Stimulated activated naive CD8-positive, alpha-beta T cell treated with anti-CD3 and anti-CD28 coated beads, Interleukin-15, amount 100 ng/mL, for 72 hours (primary cell): ENCODE measurements around the gene ZBTB20.
"Not testable (repeated sequence)": the region's sequence is repeated elsewhere in the genome, so short reads cannot be mapped to it uniquely, and the experiment has no call there.

Source experiments
- ATAC-seq: fragments of 150-1000 bp; cut with Tn5 transposase; 2 replicates; pipeline ENCODE4 v1.10.0; 2021; ENCODE audit warnings: mild to moderate bottlenecking, moderate library complexity
- DNase-seq, 2 donors: peaks; one replicate each; pipeline ENCODE4 v3.0.0; 2021 to 2022
- H3K27ac Mint-ChIP-seq, 2 donors: one replicate each; pipeline ENCODE4 v1.8.0; 2022; ENCODE audit warnings: mild to moderate bottlenecking in 2 of 2, mixed read lengths in 2 of 2, moderate library complexity in 2 of 2
- H3K27me3 Mint-ChIP-seq: one replicate; pipeline ENCODE4 v1.8.0; 2022; ENCODE audit warnings: mixed read lengths
- H3K4me1 Mint-ChIP-seq: one replicate; pipeline ENCODE4 v1.8.0; 2022; ENCODE audit warnings: mild to moderate bottlenecking, mixed read lengths
- H3K4me3 Mint-ChIP-seq, 2 donors: one replicate each; pipeline ENCODE4 v1.8.0; 2022; ENCODE audit warnings: mild to moderate bottlenecking in 2 of 2, mixed read lengths in 2 of 2, moderate library complexity in 1 of 2
- H3K9me3 Mint-ChIP-seq, 2 donors: one replicate each; pipeline ENCODE4 v1.8.0; 2022; ENCODE audit warnings: mixed read lengths in 2 of 2

Gene ZBTB20

DNA sequence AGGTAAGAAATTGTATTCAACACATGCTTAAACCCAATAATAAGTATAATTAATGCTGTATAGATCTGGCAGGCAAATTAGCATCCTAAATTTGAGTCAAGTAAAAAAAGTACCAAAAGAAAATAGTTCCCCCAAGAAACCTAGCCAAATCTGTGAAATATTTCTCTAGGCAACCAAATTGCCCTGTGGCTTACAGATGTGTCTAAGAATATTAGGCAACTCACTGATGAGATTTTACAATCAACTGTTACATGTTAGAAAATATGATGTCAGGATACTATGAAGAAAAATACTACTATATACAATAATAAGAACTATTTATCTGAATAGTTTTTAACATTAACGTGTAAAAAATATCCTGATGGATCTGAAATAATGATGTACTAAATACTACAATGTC, 456.2 kb downstream of the ZBTB20 start:
- Mint-ChIP-seq H3K4me3 (no peak overlapping the region), H3K4me1 (peaks cover 34% of the 10 kb centered on the region), H3K27me3 (no peaks in the 10 kb centered on the region), H3K9me3 (no peaks in the 10 kb centered on the region), H3K27ac (no peak overlapping the region)
- no peak for ATAC-seq
- no peak for DNase-seq

DNA sequence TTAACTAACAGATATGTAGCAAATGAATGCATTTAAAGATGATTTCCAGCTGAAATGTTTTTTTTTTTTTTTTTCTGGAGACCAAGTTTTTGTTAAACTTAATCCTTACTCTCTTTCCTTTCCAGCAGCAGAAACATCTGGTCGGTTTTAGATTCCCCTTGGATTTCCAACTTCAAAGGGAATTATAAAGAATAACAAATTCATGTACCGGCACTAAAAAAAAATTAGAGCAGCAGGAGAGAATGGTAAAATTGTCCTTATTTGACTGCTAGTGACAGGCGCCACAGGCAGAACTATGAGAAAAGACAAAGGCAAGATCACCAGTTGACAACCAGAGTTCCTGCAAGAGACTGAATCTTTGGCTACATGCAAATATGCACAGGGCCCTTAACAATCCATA, 459.9 kb downstream of the ZBTB20 start:
- Mint-ChIP-seq H3K4me1 (peaks cover 27% of the 10 kb centered on the region), H3K27ac (no peak overlapping the region), H3K4me3 (no peak overlapping the region), H3K9me3 (no peaks in the 10 kb centered on the region), H3K27me3 (no peaks in the 10 kb centered on the region)
- ATAC-seq (no peak), DNase-seq (no peak)

GRCh38 chr3:114686621-114687020, 460.5 kb downstream of the ZBTB20 start:
- ATAC-seq = no peak
- Mint-ChIP-seq H3K9me3 (no peaks in the 10 kb centered on the region), H3K4me3 (peak overlapping the region; percentile 35 to 37), H3K27ac (no peak overlapping the region), H3K4me1 (peaks cover 22% of the 10 kb centered on the region), H3K27me3 (no peaks in the 10 kb centered on the region)
- no peak for DNase-seq

DNA sequence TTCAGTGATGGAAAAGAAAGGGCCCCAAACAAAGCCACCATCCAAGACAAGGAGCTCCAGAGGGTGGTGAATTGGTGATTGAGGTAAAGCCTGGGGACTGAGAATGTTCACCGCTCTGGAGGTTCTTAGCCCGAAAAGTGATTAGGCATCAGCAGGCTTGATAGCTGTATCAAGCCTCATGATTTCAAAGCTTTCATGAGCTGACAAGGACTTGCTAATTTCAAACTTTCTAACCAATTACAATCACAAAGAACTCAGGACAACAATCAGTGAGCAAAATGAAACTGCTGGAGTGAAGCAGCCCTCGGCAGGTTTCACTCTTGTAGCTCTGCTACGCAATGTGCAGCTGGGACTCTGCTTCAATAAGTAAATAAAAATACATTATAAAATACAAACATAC, 461.9 kb downstream of the ZBTB20 start:
- ATAC-seq = no peak
- H3K27ac Mint-ChIP-seq = no peak overlapping the region
- no peaks in the 10 kb centered on the region for H3K27me3 Mint-ChIP-seq

GRCh38 chr3:114680299-114680698, 466.8 kb downstream of the ZBTB20 start:
- no peaks in the 10 kb centered on the region for H3K4me1 Mint-ChIP-seq
- no peak overlapping the region for H3K27ac Mint-ChIP-seq
- no peaks in the 10 kb centered on the region for H3K27me3 Mint-ChIP-seq
- H3K9me3 Mint-ChIP-seq = no peaks in the 10 kb centered on the region
- ATAC-seq (no peak), DNase-seq (no peak)
- no peak overlapping the region for H3K4me3 Mint-ChIP-seq

More for the DNA sequence above, 461.9 kb downstream of the ZBTB20 start:
- Mint-ChIP-seq H3K4me1 (peaks cover 22% of the 10 kb centered on the region), H3K9me3 (no peaks in the 10 kb centered on the region), H3K4me3 (no peak overlapping the region)
- no peak for DNase-seq

- H3K9me3 Mint-ChIP-seq, DNase-seq, ATAC-seq, H3K27ac Mint-ChIP-seq, H3K27me3 Mint-ChIP-seq, H3K4me3 Mint-ChIP-seq, H3K4me1 Mint-ChIP-seq: not testable (repeated sequence)
Measured at GRCh38 chr3:114679773-114680172, 467.3 kb downstream of the ZBTB20 start.

- ATAC-seq (no peak), DNase-seq (no peak)
- Mint-ChIP-seq H3K9me3 (no peaks in the 10 kb centered on the region), H3K27ac (peak overlapping the region in 1 of 2 donors; percentile 61), H3K27me3 (no peaks in the 10 kb centered on the region), H3K4me1 (peaks cover 15% of the 10 kb centered on the region), H3K4me3 (no peak overlapping the region)
Measured at GRCh38 chr3:114675104-114675503, 472.0 kb downstream of the ZBTB20 start.

DNA sequence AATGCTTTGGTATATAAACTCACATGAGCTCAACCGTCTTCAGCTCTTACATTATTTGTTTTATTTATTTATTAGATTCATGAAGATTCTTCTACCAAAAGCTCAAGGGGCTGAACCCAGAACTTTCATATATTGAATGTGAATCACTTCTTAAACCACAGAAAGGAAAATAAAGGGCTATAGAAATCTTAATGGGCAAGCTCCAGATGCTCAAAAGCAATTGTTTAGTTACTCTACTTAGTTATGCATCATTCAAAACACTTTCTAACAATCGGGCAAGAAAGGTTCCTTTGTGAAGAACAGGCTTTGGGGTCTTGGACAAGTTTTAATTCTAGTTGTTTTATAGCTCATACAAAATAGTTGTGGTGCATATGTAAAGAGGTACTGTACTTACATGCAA, 473.1 kb downstream of the ZBTB20 start:
- Mint-ChIP-seq H3K27ac (peak overlapping the region in 1 of 2 donors; percentile 92), H3K4me3 (no peak overlapping the region), H3K4me1 (peaks cover 15% of the 10 kb centered on the region), H3K9me3 (no peaks in the 10 kb centered on the region), H3K27me3 (no peaks in the 10 kb centered on the region)
- DNase-seq (no peak), ATAC-seq (no peak)

GRCh38 chr3:114673481-114673880, 473.6 kb downstream of the ZBTB20 start:
- Mint-ChIP-seq H3K4me1 (peaks cover 15% of the 10 kb centered on the region), H3K27me3 (no peaks in the 10 kb centered on the region), H3K4me3 (no peak overlapping the region), H3K9me3 (no peaks in the 10 kb centered on the region), H3K27ac (no peak overlapping the region)
- ATAC-seq = no peak
- DNase-seq = no peak

DNA sequence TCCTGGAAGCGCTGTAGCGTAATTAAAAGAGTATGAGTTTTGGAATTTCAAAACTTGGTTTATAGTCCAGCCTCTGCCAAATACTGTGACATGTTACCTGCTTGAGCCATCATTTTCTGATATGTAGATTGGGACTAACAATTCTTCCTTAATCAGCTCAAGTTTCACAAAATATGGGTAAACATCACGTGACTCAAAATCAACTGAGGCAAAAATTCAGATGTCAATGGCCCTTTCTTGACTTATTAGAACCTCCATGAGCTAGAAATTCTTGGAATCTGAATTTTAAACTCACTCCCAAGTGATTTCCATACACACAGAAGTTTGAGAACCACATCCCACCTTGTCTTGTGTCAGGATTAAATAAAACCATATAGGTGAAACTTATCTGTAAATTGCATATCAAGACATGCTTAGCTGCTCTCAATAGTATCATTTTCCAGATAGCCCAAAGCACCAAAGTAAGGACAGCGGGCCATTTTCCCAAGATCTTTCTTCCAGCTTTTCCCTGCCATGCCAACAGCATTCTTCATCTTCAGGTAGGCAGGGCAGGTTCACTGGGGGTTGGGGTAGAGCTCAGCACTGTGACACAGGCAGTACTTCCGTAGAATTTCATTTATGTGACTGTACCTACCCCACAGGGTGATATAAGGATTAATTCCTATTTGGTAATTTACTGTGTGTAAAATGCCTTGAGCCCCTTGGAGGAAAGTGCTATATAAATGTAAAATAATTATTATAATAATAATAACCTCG, 474.2 kb downstream of the ZBTB20 start:
- H3K9me3 Mint-ChIP-seq = no peaks in the 10 kb centered on the region
- DNase-seq = no peak
- no peak overlapping the region for H3K27ac Mint-ChIP-seq
- peaks cover 15% of the 10 kb centered on the region for H3K4me1 Mint-ChIP-seq
- H3K4me3 Mint-ChIP-seq = no peak overlapping the region
- ATAC-seq = no peak
- no peaks in the 10 kb centered on the region for H3K27me3 Mint-ChIP-seq

- no peak for DNase-seq
- Mint-ChIP-seq H3K4me3 (no peak overlapping the region), H3K4me1 (peaks cover 15% of the 10 kb centered on the region), H3K9me3 (no peaks in the 10 kb centered on the region), H3K27ac (no peak overlapping the region), H3K27me3 (no peaks in the 10 kb centered on the region)
- ATAC-seq = no peak
Measured at GRCh38 chr3:114671741-114672510, 475.2 kb downstream of the ZBTB20 start.

GRCh38 chr3:114669614-114670013, 477.5 kb downstream of the ZBTB20 start:
- H3K27ac Mint-ChIP-seq = no peak overlapping the region
- no peak for DNase-seq
- H3K9me3 Mint-ChIP-seq = peaks cover 0 to 2% of the 10 kb centered on the region in 2 donors
- H3K27me3 Mint-ChIP-seq = no peaks in the 10 kb centered on the region
- ATAC-seq = no peak
- no peak overlapping the region for H3K4me3 Mint-ChIP-seq
- peaks cover 15% of the 10 kb centered on the region for H3K4me1 Mint-ChIP-seq

GRCh38 chr3:114668099-114668498, 479.0 kb downstream of the ZBTB20 start:
- peaks cover 5% of the 10 kb centered on the region for H3K4me1 Mint-ChIP-seq
- no peak overlapping the region for H3K27ac Mint-ChIP-seq
- DNase-seq = no peak
- H3K4me3 Mint-ChIP-seq = no peak overlapping the region
- peaks cover 6 to 7% of the 10 kb centered on the region in 2 donors for H3K9me3 Mint-ChIP-seq
- peak; percentile 54 for ATAC-seq
- no peaks in the 10 kb centered on the region for H3K27me3 Mint-ChIP-seq

DNA sequence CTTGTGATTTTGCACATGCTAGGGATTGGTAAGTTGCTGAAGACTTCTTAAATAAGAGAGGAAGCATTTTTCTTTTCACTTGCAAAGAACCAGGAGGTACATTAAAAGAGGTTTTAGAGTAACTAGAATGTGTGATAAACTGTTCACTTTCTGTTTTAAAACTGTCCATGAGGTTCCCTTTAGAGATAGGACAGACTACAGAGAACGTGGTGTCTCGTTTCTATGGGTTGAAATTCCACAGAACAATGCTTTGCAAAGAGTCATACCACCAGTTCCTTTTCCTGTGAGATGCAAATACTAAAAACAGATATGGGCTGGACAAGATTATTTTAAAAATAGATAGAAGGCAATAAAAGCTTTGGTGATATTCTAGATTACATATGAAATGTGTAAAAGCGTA, 480.5 kb downstream of the ZBTB20 start:
- H3K4me1 Mint-ChIP-seq = peaks cover 4% of the 10 kb centered on the region
- DNase-seq = no peak
- H3K27ac Mint-ChIP-seq = no peak overlapping the region
- H3K4me3 Mint-ChIP-seq = no peak overlapping the region
- peaks cover 6 to 7% of the 10 kb centered on the region in 2 donors for H3K9me3 Mint-ChIP-seq
- ATAC-seq = no peak
- H3K27me3 Mint-ChIP-seq = no peaks in the 10 kb centered on the region

- Mint-ChIP-seq H3K4me1 (no peaks in the 10 kb centered on the region), H3K9me3 (peaks cover 6 to 7% of the 10 kb centered on the region in 2 donors), H3K4me3 (no peak overlapping the region), H3K27ac (no peak overlapping the region), H3K27me3 (no peaks in the 10 kb centered on the region)
- DNase-seq = no peak
- no peak for ATAC-seq
Measured at GRCh38 chr3:114664006-114664405, 483.1 kb downstream of the ZBTB20 start.

DNA sequence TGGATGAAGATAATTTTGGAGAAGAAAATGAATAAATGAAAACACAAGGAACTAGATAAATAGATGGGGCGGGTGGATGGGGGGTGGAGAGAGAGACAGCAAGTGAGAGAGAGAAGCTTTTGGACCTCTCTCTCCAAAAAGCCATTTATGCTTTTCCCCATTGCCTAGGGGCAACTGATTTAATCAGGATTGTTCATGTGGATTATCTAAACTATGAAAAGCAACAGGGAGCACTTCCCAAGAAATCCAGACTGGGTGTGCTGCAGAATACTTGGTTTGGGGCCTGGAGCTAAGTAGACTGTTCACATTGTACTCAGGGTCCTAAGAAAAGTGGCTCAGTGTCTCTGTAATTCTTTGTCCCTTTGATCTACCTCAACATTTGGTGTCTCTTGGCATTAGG, 486.3 kb downstream of the ZBTB20 start:
- peaks cover 6 to 21% of the 10 kb centered on the region in 2 donors for H3K9me3 Mint-ChIP-seq
- H3K4me3 Mint-ChIP-seq = no peak overlapping the region
- ATAC-seq = no peak

More for the DNA sequence above, 486.3 kb downstream of the ZBTB20 start:
- Mint-ChIP-seq H3K27ac (no peak overlapping the region), H3K4me1 (no peaks in the 10 kb centered on the region), H3K27me3 (no peaks in the 10 kb centered on the region)
- no peak for DNase-seq
